Gastrocnemius medialis (tissue), 4 donors: ENCODE measurements around the gene FOCAD.

Source experiments
- CTCF ChIP-seq, 5 experiments: fragments of 450-650 bp in 3 of 5; fragments of 200-600 bp in 2 of 5; sonication (generic) in 2 of 5; IDR thresholded peaks in 4 of 5; conservative IDR thresholded peaks in 1 of 5; 1 replicate in 4 of 5; 2 replicates in 1 of 5; pipeline ENCODE4 v1.5.1; 2016 to 2019; ENCODE audit warnings: antibody characterized with exemption in 5 of 5, mild to moderate bottlenecking in 3 of 5, moderate library complexity in 3 of 5
- POLR2A ChIP-seq, 2 donors: fragments of 450-650 bp; IDR thresholded peaks; one replicate each; pipeline ENCODE4 v1.6.1; 2017; ENCODE audit warnings: antibody characterized with exemption in 2 of 2, mild to moderate bottlenecking in 2 of 2, moderate library complexity in 2 of 2

GRCh38 chr9:20698782-20699181, 14.7 kb downstream of the FOCAD start:
- TF ChIP-seq POLR2A (IDR thresholded peaks at IDR 0.05), result no peak
- TF ChIP-seq CTCF (IDR thresholded peaks at IDR 0.05 in 4 of 5, conservative IDR thresholded peaks at IDR 0.05 in 1 of 5), result no peak
